Measurements from ENCODE around the gene FAM89B. TPM values are rescaled to one million over a fixed set of nuclear protein-coding genes. Genes with fewer than 3 reads are reported as not detected.

The FAM89B gene
- total and polyA plus RNA-seq, 2 donors (not counting 3 experiments of a cell fraction or from before 2014, with no cell fraction given) = 63.1 to 153 TPM

DNA sequence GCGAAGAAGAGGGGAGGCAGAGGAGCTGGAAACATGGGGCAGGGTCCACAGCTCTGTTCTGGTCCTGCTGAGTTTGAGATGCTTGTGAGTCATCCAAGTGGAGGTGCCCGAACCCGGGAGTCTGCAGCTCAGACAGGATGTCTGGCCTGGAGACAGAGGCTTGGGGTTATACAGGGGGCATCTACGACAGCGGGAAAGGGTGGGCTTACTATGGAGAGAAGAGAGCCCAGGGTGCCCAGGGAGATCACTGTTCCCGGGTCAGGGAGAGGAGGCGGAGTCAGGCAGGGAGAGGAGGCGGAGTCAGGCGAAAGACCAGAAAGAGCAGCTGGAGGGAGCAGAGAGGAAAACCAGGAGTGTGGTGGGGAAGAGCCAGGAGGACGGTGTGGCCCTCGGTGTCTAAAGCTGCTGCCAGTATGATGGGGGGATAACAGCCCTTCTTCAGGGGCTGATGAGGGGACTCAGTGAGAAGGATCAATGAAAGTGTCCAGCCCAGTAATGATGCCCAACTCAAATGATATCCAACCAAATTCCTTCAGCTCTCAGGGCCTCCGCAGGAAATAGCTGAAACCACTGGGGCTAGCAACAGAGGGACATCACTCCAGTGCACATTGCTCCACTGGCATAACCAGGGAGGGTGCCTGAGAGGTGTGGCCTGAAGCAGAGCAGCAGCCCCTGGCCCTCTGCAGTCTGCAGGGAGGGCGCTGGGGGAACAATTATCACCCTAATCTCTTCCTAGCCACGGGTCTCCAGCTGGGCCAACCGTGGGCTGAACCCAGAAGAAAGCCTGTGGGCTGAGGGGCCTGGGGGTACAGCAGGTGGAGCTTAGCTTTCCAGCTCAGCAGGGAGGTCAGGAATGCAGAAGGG lies 11.6 kb upstream of the FAM89B start:
- peak; percentile 91 for DNase-seq (ENCODE audit: low read depth, low spot score)
- no peak for TF ChIP-seq GATA2 (IDR thresholded peaks at IDR 0.05; ENCODE audit: insufficient read depth, insufficient read length, low read depth, low read length)
- TF ChIP-seq MAX (IDR thresholded peaks at IDR 0.05; ENCODE audit: insufficient read depth, insufficient read length) = no peak
- TF ChIP-seq POLR2A (IDR thresholded peaks at IDR 0.05; ENCODE audit: low read depth, low read length) = peak; percentile 58
- no peak for TF ChIP-seq MYC (IDR thresholded peaks at IDR 0.05; ENCODE audit: low read depth, low read length)
- peak; percentile 56 for TF ChIP-seq JUN (IDR thresholded peaks at IDR 0.05; ENCODE audit: borderline replicate concordance, insufficient read depth, insufficient read length, low read depth)
- peak; percentile 18 for TF ChIP-seq POLR2AphosphoS5 (IDR thresholded peaks at IDR 0.05; ENCODE audit: insufficient read depth, low read depth, low read length)
- TF ChIP-seq EZH2 (IDR thresholded peaks at IDR 0.05; ENCODE audit: borderline replicate concordance, low read depth, low read length, severe bottlenecking) = no peak
- peak; percentile 64 for TF ChIP-seq FOS (IDR thresholded peaks at IDR 0.05; ENCODE audit: borderline replicate concordance, insufficient read depth, low read length)
- Histone ChIP-seq H2AFZ (ENCODE audit: low read depth, low read length) (peak overlapping the region; percentile 8), H3K9me1 (replicated peaks; ENCODE audit: control insufficient read depth, extremely low read depth, insufficient read depth, low read length) (no peaks in the 10 kb centered on the region), H3K4me2 (ENCODE audit: insufficient read depth, low read length) (peak overlapping the region; percentile 44), H4K20me1 (replicated peaks; ENCODE audit: control insufficient read depth, extremely low read depth, insufficient read depth, low read length) (no peaks in the 10 kb centered on the region), H3K27ac (ENCODE audit: insufficient read depth, low read depth, low read length) (peak overlapping the region; percentile 78), H3K4me1 (ENCODE audit: control insufficient read depth, extremely low read depth, insufficient read depth, low read length) (peaks cover 54% of the 10 kb centered on the region), H3K27me3 (ENCODE audit: control insufficient read depth in 2 of 2, insufficient read depth in 2 of 2, low read length in 2 of 2) (no peaks in the 10 kb centered on the region), H3K79me2 (ENCODE audit: control insufficient read depth, insufficient read depth, low read length) (peaks cover 12% of the 10 kb centered on the region), H3K9me3 (replicated peaks; ENCODE audit: control insufficient read depth, insufficient read depth, low read length) (no peaks in the 10 kb centered on the region), H3K36me3 (ENCODE audit: control insufficient read depth in 2 of 2, extremely low read depth in 1 of 2, insufficient read depth in 2 of 2, low read length in 2 of 2) (no peaks in the 10 kb centered on the region), H3K4me3 (replicated peaks in 1 of 3; ENCODE audit: insufficient read depth in 1 of 3, low read depth in 1 of 3, low read length in 3 of 3) (no peak overlapping the region), H3K9ac (replicated peaks; ENCODE audit: extremely low read depth, insufficient read depth, low read length) (peak overlapping the region; percentile 57)
- intact Hi-C loops (cut with micrococcal nuclease) (loop anchor here (1.0 to 2.0 kb wide), 3 partner anchors 10 to 20 kb away; partner anchors contain the start of gene ZNRD2), dilution Hi-C loops (cut with MboI; ENCODE audit: extremely low pct_ligation_motif_present, low sequenced_read_pairs) (no loop called here)
- BruUV-seq (replicated peaks) = no TSS peak
- ChIA-PET POLR2A (interaction anchor here (0.8 to 1.0 kb wide), 2 partner anchors 9 to 138 kb away, joined by 3 to 4 read pairs; partner anchors contain the start of genes NEAT1 and ZNRD2), CTCF (interaction anchor here (0.8 to 4.3 kb wide), 10 partner anchors 9 to 54 kb away, joined by 3 to 54 read pairs (median 6); partner anchors contain the start of genes FAM89B, PCNX3 and ZNRD2)
- peak; percentile 94 for FAIRE-seq

All from endothelial cell of umbilical vein (primary cell).